HG03108 (cell line): ENCODE results near the gene TNFAIP3.

Experiments
- ATAC-seq: cut with Tn5 transposase; IDR thresholded peaks from one replicate; pipeline ENCODE4 v1.9.1; 2021; ENCODE audit warnings: moderate library complexity; ENCODE audit not compliant: unreplicated experiment

TNFAIP3 gene

DNA sequence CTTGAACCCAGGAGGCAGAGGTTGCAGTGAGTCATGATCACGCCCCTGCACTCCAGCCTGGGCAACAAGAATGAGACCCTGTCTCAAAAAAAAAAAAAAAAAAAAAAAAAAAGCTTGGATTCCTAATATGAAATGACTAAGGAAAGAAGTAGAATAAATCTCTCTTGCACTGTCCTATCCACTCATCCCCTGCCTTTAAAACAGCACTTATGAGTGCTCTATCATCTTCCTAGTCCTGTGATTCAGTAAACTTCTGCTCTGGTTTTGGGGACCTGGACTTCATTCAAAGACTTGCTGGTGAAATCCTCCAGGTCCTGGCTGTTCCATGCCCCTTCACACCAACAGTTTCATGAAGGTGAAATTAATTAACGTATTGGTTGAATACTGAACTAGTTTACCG is 29.6 kb downstream of the TNFAIP3 start:
- ATAC-seq: no peak

- ATAC-seq: no peak
Measured at GRCh38 chr6:137900815-137901214, 33.8 kb downstream of the TNFAIP3 start.

- ATAC-seq: no peak
Measured at GRCh38 chr6:137901454-137901853, 34.4 kb downstream of the TNFAIP3 start.

- ATAC-seq: no peak
Measured at GRCh38 chr6:137902699-137903098, 35.6 kb downstream of the TNFAIP3 start.

GRCh38 chr6:137903274-137903932 is 36.3 kb downstream of the TNFAIP3 start:
- no peak for ATAC-seq

DNA sequence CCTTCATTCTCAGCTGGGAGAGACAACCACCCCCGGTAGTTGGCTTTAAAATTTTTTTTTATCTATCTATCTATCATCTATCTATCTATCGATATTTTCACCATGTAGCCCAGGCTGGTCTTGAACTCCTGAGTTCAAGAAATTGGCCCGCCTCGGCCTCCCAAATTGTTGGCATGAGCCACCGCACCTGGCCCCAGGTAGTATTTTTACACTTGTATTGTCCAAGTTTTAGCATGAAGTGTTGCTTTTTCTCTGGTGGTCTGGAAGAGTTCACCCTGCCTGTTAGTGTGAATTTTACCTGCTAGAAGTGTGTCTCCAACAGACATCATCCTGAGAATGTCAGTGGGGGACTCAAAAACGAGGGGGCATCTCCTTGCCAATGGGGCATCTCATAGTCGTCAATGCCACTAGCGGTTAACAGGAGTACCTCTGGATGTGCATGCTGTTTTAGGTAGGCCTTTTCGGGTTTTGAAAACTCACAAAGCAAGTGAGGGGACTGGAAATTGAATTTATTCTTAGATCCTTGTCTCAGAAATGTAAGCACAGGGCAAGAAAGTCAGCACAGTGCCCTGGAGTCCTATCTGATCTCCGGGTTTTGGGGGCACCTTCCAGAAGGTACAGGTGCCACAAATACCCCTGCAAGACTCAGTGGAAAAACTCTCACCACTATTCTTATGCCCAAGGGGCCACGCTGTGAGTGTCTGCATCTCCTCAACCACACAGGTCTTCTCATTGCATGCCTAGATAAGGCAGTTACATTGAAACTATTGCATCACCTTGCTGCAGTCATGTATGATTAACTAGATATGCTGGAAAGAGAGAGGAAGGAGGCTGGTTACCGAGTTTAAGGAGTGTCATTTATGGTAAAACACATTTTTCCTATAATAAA is 37.1 kb downstream of the TNFAIP3 start:
- ATAC-seq: peak; percentile 61

GRCh38 chr6:137904822-137905617 is 38.0 kb downstream of the TNFAIP3 start:
- peak; percentile 34 for ATAC-seq

DNA sequence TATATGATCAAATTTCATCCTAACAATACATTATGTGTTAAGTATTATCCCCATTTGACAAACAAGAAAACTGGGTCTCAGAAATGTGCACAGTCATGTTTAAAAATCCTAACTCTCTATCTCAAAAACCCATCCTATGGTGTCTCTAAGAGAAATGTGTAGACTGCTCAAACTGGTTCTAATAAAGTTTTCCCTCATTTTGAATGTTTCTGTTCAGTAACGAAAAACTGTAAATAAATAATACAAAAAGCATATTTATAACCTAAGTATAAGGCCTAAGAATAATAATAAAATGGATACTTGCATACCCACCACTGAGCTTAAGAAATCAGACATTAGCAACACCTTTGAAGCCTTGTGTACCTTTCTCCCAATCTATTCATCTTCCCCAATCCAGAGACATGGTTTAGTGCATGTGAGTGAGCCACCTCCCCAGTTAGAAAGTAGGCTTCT is 39.0 kb downstream of the TNFAIP3 start:
- no peak for ATAC-seq

- ATAC-seq: no peak
Measured at GRCh38 chr6:137907170-137907569, 40.1 kb downstream of the TNFAIP3 start.

DNA sequence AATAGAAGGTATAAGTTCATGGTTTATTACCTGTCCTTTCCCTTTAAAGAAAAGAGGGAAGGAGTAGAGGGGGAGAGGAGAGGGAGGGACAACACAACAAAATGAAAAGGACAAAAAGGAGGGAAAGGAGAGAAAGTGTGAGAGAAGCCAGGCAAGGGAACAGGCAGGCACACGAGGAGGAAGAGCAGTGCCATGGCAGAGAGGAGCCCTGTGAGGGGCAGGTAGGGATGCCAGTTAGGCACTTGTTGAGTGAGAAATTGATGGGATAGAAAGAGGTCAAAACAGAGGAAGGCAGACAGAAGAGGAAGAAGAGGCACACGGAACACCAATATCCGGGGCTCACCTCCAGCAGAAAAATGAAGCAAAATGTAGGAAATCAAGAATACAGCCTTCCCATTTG is 42.5 kb downstream of the TNFAIP3 start:
- no peak for ATAC-seq

DNA sequence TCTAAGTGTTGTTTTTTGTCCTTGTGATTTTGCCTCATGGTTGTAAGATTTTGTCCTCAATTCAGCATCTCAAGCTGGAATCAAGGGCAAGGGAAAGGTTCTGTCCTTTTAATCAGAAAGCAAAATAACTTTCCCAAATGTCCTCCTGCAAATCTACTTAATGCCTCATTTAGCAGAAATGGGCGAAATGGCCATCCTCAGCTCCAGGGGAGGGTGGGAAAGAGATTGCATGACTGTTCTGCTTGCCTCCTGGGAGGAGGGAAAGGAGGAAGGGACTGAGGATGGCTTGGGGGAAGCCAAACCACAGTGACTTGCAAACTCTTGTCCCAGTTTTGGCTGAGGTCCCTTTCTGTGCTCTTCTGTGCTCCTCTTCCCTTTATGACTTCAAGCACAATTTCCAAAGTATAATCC is 43.4 kb downstream of the TNFAIP3 start:
- no peak for ATAC-seq

- no peak for ATAC-seq
Measured at GRCh38 chr6:137910843-137911456, 43.9 kb downstream of the TNFAIP3 start.

- peak; percentile 50 for ATAC-seq
Measured at GRCh38 chr6:137911675-137912191, 44.7 kb downstream of the TNFAIP3 start.

DNA sequence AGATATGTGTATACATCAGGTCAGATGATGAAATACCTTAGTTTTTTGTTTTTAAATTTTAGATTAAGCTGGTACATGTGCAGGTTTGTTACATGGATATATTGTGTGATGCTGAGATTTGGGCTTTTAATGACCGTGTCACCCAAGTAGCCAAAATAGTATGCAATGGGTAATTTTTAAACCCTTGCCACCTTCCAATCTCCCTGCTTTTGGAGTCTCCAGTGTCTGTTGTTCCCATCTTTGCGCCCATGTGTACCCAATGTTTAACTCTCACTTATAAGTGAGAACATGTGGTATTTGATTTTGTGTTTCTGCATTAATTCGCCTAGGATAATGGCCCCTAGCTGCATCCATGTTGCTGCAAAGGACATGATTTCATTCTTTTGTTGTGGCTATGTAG is 45.8 kb downstream of the TNFAIP3 start:
- no peak for ATAC-seq

- ATAC-seq: no peak
Measured at GRCh38 chr6:137913434-137913833, 46.4 kb downstream of the TNFAIP3 start.

DNA sequence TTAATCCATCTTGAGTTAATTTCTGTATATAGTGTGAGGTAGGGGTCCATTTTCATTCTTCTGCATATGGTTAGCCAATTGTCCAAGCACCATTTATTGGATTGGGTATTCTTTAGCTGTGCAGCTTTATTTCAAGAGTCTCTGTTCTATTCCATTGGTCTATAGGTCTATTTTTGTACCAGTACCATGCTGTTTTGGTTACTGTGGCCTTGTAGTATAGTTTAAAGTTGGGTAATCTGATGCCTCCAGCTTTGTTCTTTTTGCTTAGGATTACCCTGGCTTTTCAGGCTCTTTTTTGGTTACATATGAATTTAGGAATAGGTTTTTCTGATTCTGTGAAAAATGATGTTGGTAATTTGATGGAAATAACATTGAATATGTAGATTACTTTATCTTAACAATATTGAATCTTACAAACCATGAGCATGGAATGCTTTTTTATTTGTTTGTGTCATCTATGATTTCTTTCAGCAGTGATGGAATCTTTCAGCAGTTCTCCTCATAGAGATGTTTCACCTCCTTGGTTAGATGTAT is 47.0 kb downstream of the TNFAIP3 start:
- ATAC-seq: no peak

- ATAC-seq: no peak
Measured at GRCh38 chr6:137914530-137915193, 47.6 kb downstream of the TNFAIP3 start.

- ATAC-seq: no peak
Measured at GRCh38 chr6:137915790-137916189, 48.7 kb downstream of the TNFAIP3 start.

- ATAC-seq: no peak
Measured at GRCh38 chr6:137917551-137918325, 50.7 kb downstream of the TNFAIP3 start.
